Kidney (tissue), 14 donors: ENCODE results near the gene AASDH. TPM values are rescaled to one million over a fixed set of nuclear protein-coding genes. Genes with fewer than 3 reads are reported as not detected.

Experiments used
- DNase-seq, 5 donors: peaks; one replicate each; pipeline ENCODE4 v3.0.0-alpha.2; 2013 to 2020
- FAIRE-seq: peaks from 2 replicates; lab custom pipeline; 2012; peaks lifted over from hg19 to GRCh38; lab: Jason Lieb, UNC
- H3K27ac ChIP-seq, 2 donors: one replicate each; pipeline ENCODE4 v1.7.0; 2013; ENCODE audit warnings: low read depth in 2 of 2, low read length in 2 of 2, inconsistent platforms in 1 of 2
- H3K27me3 ChIP-seq: one replicate; pipeline ENCODE4 v1.7.1; 2013; ENCODE audit warnings: low read length, inconsistent platforms; ENCODE audit not compliant: control insufficient read depth, insufficient read depth
- H3K36me3 ChIP-seq, 3 donors: one replicate each; pipeline versions ENCODE4 v1.7.0 to v1.7.1; 2013; ENCODE audit warnings: low read length in 3 of 3, control low read depth in 1 of 3, inconsistent platforms in 1 of 3; ENCODE audit not compliant: insufficient read depth in 3 of 3, control insufficient read depth in 2 of 3
- H3K4me1 ChIP-seq, 3 donors: one replicate each; pipeline versions ENCODE4 v1.7.0 to v1.7.1; 2013; ENCODE audit warnings: low read length in 3 of 3, inconsistent platforms in 1 of 3, low read depth in 1 of 3; ENCODE audit not compliant: control insufficient read depth in 2 of 3, insufficient read depth in 2 of 3
- H3K4me3 ChIP-seq, 3 donors: one replicate each; pipeline versions ENCODE4 v1.7.0 to v1.8.1; 2013; ENCODE audit warnings: low read length in 3 of 3, control low read depth in 1 of 3, inconsistent platforms in 1 of 3
- H3K9ac ChIP-seq, 3 donors: one replicate each; pipeline versions ENCODE4 v1.7.0 to v1.7.1; 2013; ENCODE audit warnings: low read length in 3 of 3, control low read depth in 1 of 3, inconsistent platforms in 1 of 3
- H3K9me3 ChIP-seq, 3 donors: one replicate each; pipeline versions ENCODE4 v1.7.0 to v1.7.1; 2013; ENCODE audit warnings: low read length in 3 of 3, control low read depth in 1 of 3, inconsistent platforms in 1 of 3; ENCODE audit not compliant: control insufficient read depth in 2 of 3, insufficient read depth in 1 of 3
- intact Hi-C: fragments of 100-400 bp; cut with DNase I; formaldehyde crosslinking; loops from one replicate; pipeline ENCODE4 v1.11.1; 2022
- polyA plus RNA-seq: library from polyadenylated mRNA; stranded (reverse); fragments of 350-450 nt; fragmentation: Illumina TruSeq; extraction: RNeasy Lipid Tissue Mini Kit (QIAGEN cat#74804); gene quantifications from one replicate; pipeline ENCODE4 v1.2.3, GENCODE V29; 2014; ENCODE audit warnings: low read depth, low replicate concordance; ENCODE audit not compliant: insufficient read depth
- total RNA-seq: library from RNA; stranded (reverse); fragmentation: NEBNext Ultra II Directional; extraction: Animal tissue kit (Norgen Biotek cat#: 25700); gene quantifications from one replicate; pipeline ENCODE4 v1.2.1, GENCODE V29; 2021
- TF ChIP-seq, protein P1 (sequence below): IDR thresholded peaks from 3 replicates; pipeline ENCODE4 v1.5.1; 2012; ENCODE audit warnings: mild to moderate bottlenecking, moderate library complexity, borderline replicate concordance; ENCODE audit not compliant: insufficient read depth; ENCODE audit errors: extremely low read depth
- donor health status: control.
- donor health status: control.
- donor health status: control.
- donor health status: control.
- donor health status: control.
- donor health status: DM: yes; HTN: yes; CAD: no.
- donor health status: Normal renal cell carcinoma (clear cell type).

Gene AASDH
- total and polyA plus RNA-seq, 2 donors from 2014 or later = 6.0 to 16.7 TPM

DNA sequence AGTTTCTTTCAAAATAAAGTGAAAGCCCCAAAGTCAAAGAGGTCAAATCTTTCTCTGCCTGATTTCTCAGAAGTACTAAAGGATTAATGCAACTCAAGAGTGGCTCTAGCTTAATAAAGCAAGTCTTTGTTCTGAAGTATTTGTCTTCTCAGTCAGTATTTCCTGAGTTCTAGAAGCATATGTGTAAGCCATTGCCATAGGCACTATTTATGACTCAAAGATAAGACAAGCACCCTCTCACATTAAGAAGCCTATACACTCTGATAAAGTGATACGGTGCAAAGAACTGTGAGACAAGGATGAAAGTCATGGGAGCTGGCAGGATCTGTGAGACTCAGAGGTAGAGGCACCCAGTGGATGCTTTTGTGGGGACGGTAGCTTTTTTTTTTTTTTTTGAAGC lies 60.9 kb downstream of the AASDH start:
- intact Hi-C loops = no loop called here
- Histone ChIP-seq H3K36me3 (no peaks in the 10 kb centered on the region), H3K4me3 (no peak overlapping the region), H3K9me3 (no peaks in the 10 kb centered on the region), H3K27ac (no peak overlapping the region), H3K27me3 (no peaks in the 10 kb centered on the region), H3K9ac (no peak overlapping the region), H3K4me1 (no peaks in the 10 kb centered on the region)
- TF ChIP-seq, protein P1, sequence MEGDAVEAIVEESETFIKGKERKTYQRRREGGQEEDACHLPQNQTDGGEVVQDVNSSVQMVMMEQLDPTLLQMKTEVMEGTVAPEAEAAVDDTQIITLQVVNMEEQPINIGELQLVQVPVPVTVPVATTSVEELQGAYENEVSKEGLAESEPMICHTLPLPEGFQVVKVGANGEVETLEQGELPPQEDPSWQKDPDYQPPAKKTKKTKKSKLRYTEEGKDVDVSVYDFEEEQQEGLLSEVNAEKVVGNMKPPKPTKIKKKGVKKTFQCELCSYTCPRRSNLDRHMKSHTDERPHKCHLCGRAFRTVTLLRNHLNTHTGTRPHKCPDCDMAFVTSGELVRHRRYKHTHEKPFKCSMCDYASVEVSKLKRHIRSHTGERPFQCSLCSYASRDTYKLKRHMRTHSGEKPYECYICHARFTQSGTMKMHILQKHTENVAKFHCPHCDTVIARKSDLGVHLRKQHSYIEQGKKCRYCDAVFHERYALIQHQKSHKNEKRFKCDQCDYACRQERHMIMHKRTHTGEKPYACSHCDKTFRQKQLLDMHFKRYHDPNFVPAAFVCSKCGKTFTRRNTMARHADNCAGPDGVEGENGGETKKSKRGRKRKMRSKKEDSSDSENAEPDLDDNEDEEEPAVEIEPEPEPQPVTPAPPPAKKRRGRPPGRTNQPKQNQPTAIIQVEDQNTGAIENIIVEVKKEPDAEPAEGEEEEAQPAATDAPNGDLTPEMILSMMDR = no peak
- no peak for DNase-seq
- FAIRE-seq = no peak

DNA sequence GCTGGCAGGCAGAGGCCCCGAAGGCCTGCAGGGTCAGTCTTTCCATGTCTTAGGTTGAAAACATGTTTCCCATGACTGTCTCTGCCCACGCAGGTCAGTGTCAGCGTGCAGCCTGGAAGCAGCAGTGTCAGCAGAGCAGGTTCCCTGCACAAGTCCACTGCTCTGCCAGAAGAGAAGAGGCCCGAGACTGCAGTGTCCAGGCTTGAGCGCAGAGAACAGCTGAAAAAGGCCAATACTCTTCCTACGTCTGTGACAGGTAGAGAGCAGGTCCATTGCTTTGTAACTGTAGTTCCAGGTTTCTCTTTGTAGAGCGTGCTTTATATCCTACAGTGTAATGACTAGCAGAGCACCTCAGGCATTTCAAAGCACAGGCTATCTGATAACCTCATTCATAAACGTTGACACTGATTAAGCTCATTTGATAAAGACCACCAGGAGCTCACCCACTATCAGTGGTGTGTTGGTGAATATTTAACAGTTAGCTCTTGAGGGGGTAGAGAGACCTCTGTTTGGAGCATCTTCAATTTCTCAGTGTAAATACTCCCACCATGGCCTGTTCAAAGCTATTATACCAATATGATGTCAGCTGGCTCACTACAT lies 63.2 kb downstream of the AASDH start:
- TF ChIP-seq, protein P1 = no peak
- DNase-seq = no peak
- Histone ChIP-seq H3K9me3 (no peaks in the 10 kb centered on the region), H3K27me3 (no peaks in the 10 kb centered on the region), H3K36me3 (no peaks in the 10 kb centered on the region), H3K9ac (no peak overlapping the region), H3K27ac (no peak overlapping the region), H3K4me1 (no peaks in the 10 kb centered on the region), H3K4me3 (no peak overlapping the region)
- intact Hi-C loops = no loop called here
- no peak for FAIRE-seq

DNA sequence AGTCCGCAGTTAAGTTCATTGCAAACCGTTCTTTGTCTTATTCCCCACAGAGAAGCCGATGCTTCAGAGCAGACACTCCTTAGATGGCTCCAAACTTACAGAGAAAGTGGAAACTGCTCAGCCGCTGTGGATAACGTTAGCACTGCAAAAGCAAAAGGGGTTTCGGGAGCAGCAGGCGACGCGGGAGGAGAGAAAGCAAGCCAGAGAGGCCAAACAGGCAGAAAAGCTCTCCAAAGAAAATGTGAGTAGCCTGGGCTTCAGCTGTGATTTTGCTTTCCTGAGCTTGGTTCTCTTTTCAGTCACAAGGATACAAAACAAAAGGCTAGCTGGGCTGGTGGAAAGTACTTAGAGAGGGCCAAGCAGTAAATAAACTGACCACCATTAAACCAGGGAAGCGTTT lies 64.0 kb downstream of the AASDH start:
- no peaks in the 10 kb centered on the region for H3K9me3 ChIP-seq
- no peaks in the 10 kb centered on the region for H3K36me3 ChIP-seq
- no peaks in the 10 kb centered on the region for H3K4me1 ChIP-seq
- no peak overlapping the region for H3K4me3 ChIP-seq
- FAIRE-seq (no peak), DNase-seq (peak in 1 of 5 donors; percentile 14)
- H3K9ac ChIP-seq = no peak overlapping the region
- intact Hi-C loops = no loop called here
- TF ChIP-seq, protein P1 = no peak
- H3K27me3 ChIP-seq = no peaks in the 10 kb centered on the region
- H3K27ac ChIP-seq = no peak overlapping the region

DNA sequence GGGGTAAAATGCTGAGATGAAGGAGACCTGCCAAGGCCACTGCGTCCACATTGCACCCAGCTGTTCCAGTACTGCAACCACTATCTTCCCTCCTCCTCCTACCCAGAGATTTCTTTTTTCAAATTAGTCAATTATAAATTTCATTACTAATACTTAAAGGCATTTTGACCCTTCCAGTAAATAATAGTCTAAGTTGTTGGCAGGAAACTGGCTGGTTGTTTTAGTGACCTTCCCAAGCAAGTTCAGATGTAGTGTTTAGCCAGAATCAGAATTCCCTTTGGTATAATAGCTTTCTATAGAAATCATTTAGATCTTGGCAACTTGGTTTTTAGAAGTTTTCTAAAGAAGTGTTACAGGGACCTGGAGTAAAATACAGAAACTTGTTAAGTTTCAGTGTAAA lies 66.0 kb downstream of the AASDH start:
- no peak overlapping the region for H3K27ac ChIP-seq
- H3K4me3 ChIP-seq = no peak overlapping the region
- DNase-seq (no peak), FAIRE-seq (no peak)
- H3K27me3 ChIP-seq = no peaks in the 10 kb centered on the region
- no peaks in the 10 kb centered on the region for H3K9me3 ChIP-seq
- TF ChIP-seq, protein P1 = no peak
- no peaks in the 10 kb centered on the region for H3K4me1 ChIP-seq
- no peak overlapping the region for H3K9ac ChIP-seq
- intact Hi-C loops = no loop called here
- H3K36me3 ChIP-seq = no peaks in the 10 kb centered on the region
